ENCODE data around the gene GZMM.

Gene GZMM

DNA sequence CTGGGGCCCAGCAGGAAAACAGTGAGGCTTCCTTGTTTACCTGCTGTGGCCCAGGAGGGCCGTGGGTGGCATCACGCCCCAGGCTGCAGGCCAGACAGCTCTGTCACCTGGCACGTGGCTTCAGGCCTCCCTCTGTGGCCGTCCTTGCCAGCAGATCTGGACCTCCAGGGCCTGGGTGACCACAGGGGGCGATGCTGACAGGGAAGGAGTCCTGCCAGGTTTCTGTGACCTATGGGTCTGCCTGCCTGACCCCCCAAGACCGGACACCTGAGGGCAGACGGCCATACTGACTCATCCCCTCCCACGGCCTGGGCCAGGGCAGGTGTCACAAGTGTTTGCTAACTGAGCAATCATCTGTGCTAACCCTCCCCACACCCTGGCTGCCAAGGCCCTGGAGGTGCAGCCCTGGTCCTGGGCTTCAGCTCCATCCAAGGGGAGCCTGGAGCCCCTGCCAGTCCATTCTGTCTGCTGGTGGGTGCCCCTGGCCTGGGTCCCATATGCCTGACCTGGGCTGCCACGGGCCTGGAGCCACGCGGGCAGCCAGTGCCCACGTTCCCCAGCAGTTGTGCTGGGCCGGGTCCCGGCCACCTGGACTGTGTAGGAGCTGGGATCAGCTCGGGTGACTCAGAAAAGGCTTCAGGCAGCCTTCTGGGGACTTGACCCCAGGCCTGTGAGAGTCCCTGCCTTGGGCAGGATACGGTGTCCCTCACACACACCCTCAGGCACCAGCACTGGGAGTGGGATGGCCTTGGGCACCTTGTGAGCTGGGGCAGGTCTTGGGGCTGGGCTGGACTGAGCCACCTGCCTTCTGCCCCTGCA, 8.6 kb upstream of the GZMM start:
- no peak for DNase-seq (ENCODE audit: low read depth)

- DNase-seq (ENCODE audit: low read depth) = no peak
These were observed 7.6 kb upstream of the GZMM start for GRCh38 chr19:536031-536880.

DNA sequence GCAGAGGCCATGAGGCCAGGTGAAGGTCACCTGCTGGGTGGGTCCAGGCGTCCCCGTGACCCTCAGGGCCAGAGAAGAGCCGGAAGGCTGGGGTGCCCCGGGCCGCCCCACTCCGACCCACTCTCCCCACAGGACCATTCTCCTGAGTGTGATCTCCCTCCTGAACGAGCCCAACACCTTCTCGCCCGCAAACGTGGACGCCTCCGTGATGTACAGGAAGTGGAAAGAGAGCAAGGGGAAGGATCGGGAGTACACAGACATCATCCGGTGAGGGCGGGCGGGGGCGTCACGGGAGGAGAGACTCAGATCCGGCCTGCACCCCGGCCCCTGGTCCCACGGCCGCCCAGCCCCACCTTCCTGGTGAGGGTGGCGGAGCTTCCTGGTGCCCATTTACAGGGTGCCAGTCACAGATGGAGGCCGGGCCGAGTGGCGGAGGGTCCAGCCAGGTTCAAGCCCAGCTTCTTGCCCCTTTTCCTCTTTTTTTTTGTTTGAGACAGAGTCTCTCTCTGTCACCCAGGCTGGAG, 6.9 kb upstream of the GZMM start:
- DNase-seq (ENCODE audit: low read depth) = no peak

- no peak for DNase-seq (ENCODE audit: low read depth)
These were observed 5.0 kb upstream of the GZMM start for GRCh38 chr19:538641-539428.

- DNase-seq (ENCODE audit: low read depth) = no peak
These were observed 4.3 kb upstream of the GZMM start for GRCh38 chr19:539429-540030.

GRCh38 chr19:540867-541637, 2.8 kb upstream of the GZMM start:
- no peak for DNase-seq (ENCODE audit: low read depth)

GRCh38 chr19:541699-542098, 2.2 kb upstream of the GZMM start:
- no peak for DNase-seq (ENCODE audit: low read depth)

DNA sequence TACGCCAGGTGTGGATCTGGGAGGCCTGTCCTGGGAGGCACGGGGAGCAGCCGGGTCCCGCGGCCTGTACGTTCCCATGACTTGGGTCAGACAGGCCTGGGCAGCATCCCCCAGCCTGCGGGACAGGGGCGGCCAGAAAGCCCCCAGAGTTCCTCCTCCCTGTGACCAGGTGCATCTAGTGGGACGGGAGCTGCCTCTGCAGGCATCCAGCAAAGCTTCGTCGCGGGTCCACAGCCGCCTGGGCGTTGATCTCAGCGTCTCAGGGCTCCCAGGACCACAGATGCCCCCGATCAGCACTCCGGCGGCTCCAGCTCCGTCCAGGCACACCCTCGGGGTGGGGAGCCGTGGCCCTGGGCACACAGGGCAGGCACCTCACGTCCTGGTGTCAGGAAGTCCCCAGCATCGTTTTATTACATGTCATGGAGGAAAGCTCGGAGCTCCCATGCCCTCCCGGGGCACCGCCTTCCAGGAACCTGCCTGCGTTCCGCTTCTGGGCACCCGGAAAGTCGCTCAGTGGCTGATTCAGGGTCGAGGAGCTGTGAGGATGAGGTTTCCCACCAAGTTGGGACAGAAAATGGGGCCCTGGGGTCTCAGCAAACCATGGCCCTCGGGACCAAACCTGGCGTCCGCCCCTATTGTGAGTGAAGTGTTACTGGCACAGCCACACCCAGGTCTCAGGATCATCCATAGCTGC, 1.5 kb upstream of the GZMM start:
- DNase-seq (ENCODE audit: low read depth) = no peak

DNA sequence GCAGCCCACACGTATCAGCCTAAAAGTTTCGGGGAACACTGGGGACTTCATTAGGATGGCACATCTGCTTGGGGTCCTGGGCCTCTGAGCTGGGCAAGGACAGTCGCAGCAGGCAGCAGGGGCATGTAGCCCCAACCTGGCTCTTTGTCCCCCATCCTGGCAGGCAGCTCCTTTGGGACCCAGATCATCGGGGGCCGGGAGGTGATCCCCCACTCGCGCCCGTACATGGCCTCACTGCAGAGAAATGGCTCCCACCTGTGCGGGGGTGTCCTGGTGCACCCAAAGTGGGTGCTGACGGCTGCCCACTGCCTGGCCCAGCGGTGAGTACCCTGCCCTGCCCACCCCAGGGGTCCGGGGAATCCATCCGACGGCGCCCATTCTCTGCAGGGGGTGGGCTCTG, 3.3 kb downstream of the GZMM start:
- DNase-seq (ENCODE audit: low read depth) = no peak

GRCh38 chr19:547836-548720, 4.2 kb downstream of the GZMM start:
- DNase-seq (ENCODE audit: low read depth) = no peak

DNA sequence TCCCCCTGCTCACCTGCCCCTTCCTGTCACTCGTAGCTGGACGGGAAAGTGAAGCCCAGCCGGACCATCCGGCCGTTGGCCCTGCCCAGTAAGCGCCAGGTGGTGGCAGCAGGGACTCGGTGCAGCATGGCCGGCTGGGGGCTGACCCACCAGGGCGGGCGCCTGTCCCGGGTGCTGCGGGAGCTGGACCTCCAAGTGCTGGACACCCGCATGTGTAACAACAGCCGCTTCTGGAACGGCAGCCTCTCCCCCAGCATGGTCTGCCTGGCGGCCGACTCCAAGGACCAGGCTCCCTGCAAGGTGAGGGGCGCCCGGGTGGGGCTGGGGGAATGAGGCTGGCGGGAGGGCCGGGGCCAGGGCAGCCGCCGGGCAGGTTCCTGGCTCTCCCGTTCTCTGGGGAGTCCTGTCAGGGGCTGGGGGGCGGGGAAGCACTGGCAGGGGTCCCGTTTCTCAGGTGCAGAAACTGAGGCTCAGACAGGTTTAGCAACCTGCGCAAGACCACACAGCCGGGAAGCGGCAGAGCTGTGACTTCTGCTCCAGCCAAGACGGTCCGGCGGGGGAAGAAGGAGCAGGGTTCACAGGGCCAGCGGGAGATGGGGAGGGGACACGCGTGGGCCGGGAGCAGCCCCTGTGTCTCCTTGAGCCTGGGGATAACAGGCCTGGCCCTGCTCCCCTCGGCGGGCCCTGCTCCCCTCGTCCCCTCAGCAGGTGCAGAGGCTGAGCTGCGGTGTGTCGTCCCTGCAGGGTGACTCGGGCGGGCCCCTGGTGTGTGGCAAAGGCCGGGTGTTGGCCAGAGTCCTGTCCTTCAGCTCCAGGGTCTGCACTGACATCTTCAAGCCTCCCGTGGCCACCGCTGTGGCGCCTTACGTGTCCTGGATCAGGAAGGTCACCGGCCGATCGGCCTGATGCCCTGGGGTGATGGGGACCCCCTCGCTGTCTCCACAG, 5.3 kb downstream of the GZMM start:
- DNase-seq (ENCODE audit: low read depth) = no peak

GRCh38 chr19:554817-555216, 11.0 kb downstream of the GZMM start:
- no peak for DNase-seq (ENCODE audit: low read depth)

- no peak for DNase-seq (ENCODE audit: low read depth)
These were observed 11.6 kb downstream of the GZMM start for GRCh38 chr19:555474-555808.

DNA sequence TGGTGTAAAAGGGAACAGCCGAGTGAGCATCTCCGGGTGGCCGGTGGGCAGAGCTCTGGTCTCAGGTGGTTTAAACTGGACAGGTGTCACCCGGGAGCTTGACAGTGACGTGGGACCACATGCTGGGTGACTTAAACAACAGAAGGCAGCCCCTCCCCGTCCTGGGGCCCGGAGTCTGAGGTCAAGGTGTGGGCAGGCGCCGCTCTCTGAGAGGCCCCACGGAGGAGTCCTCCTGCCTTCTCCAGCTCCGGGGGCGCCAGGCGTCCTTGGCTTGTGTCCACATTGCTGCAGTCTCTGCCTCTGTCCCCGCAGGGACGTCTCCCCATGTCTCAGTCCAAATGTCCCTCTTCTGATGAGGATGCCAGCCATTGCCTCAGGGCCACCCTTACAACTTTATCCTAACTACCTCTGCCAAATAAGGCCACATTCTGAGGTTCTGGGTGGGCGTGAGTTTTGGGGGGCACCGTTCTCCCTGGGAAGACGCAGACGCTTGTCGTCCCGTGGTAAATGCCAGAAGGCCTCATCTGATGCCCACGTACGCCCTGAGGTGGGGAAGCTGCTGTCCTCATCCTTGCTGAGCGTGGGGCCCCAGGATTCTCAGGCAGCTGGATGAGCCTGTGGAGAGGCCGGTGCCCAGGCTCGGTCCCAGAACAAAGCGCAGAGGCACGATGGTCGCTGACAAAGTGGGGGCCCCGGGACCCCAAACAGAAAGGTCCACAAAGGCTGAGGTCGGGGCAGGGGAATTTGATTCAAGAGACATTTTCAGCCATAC, 12.9 kb downstream of the GZMM start:
- DNase-seq (ENCODE audit: low read depth) = no peak

DNA sequence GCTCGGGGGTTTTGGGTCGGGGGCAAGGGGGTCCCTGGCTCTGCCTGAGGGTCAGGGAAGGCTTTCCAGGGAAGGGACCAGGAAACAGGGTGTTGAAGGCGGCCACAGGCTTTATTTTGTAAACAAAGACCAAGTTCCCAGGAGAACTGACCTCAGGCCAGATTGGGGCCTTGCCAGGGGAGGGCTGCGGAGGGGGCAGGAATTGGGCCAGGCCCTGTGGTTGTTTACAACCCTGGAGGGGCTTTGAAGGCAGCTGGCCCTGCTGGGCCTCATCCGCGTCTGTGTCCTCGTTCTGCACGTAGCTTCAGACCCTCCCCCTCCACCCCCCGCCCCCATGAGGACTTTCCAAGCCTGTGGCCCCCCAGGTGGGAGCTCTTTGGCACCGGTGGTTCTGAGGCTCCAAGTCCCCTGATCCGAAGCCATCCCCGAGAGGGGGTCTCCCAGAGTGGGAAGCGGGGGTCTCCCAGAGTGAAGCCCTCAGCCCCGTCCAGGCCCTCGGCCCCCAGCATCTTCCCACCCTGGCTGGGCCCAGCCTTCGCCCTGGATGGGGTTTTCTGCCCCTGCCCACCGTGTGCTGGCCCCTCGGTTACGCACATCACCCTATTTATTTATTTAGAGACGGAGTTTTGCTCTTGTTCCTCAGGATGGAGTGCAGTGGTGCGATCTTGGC, 15.1 kb downstream of the GZMM start:
- no peak for DNase-seq (ENCODE audit: low read depth)

- no peak for DNase-seq (ENCODE audit: low read depth)
These were observed 16.3 kb downstream of the GZMM start for GRCh38 chr19:560121-560520.

GRCh38 chr19:566403-566802, 22.6 kb downstream of the GZMM start:
- DNase-seq (ENCODE audit: low read depth) = no peak
